Measurements from ENCODE around the gene KLHL35. TPM values are rescaled to one million over a fixed set of nuclear protein-coding genes. Genes with fewer than 3 reads are reported as not detected.
"Not testable (repeated sequence)": the region's sequence is repeated elsewhere in the genome, so short reads cannot be mapped to it uniquely, and the experiment has no call there.

KLHL35 gene
- total RNA-seq, 2 donors from 2014 or later: 0.20 to 1.4 TPM

GRCh38 chr11:75422248-75423231 is 10.5 kb downstream of the KLHL35 start:
- Histone ChIP-seq H3K9me3 (no peaks in the 10 kb centered on the region), H3K27me3 (no peaks in the 10 kb centered on the region), H3K4me1 (peaks cover 0 to 30% of the 10 kb centered on the region in 2 donors), H3K36me3 (no peaks in the 10 kb centered on the region), H3K4me3 (no peak overlapping the region), H3K27ac (no peak overlapping the region)
- DNase-seq (ENCODE audit: low spot score): no peak
- TF ChIP-seq, protein P1, sequence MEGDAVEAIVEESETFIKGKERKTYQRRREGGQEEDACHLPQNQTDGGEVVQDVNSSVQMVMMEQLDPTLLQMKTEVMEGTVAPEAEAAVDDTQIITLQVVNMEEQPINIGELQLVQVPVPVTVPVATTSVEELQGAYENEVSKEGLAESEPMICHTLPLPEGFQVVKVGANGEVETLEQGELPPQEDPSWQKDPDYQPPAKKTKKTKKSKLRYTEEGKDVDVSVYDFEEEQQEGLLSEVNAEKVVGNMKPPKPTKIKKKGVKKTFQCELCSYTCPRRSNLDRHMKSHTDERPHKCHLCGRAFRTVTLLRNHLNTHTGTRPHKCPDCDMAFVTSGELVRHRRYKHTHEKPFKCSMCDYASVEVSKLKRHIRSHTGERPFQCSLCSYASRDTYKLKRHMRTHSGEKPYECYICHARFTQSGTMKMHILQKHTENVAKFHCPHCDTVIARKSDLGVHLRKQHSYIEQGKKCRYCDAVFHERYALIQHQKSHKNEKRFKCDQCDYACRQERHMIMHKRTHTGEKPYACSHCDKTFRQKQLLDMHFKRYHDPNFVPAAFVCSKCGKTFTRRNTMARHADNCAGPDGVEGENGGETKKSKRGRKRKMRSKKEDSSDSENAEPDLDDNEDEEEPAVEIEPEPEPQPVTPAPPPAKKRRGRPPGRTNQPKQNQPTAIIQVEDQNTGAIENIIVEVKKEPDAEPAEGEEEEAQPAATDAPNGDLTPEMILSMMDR (IDR thresholded peaks at IDR 0.05): no peak

GRCh38 chr11:75421902-75422247 is 11.1 kb downstream of the KLHL35 start:
- Histone ChIP-seq H3K4me1 (peaks cover 0 to 30% of the 10 kb centered on the region in 2 donors), H3K27me3 (no peaks in the 10 kb centered on the region)
- TF ChIP-seq, protein P1 (IDR thresholded peaks at IDR 0.05): no peak

GRCh38 chr11:75421035-75421602 is 11.9 kb downstream of the KLHL35 start:
- H3K4me3 ChIP-seq: no peak overlapping the region
- H3K9me3 ChIP-seq: no peaks in the 10 kb centered on the region
- no peak for DNase-seq (ENCODE audit: low spot score)
- peaks cover 0 to 30% of the 10 kb centered on the region in 2 donors for H3K4me1 ChIP-seq
- H3K27me3 ChIP-seq: no peaks in the 10 kb centered on the region
- no peaks in the 10 kb centered on the region for H3K36me3 ChIP-seq
- TF ChIP-seq, protein P1 (IDR thresholded peaks at IDR 0.05): no peak
- no peak overlapping the region for H3K27ac ChIP-seq

More at GRCh38 chr11:75421902-75422247, 11.1 kb downstream of the KLHL35 start:
- Histone ChIP-seq H3K9me3 (no peaks in the 10 kb centered on the region), H3K27ac (no peak overlapping the region), H3K36me3 (no peaks in the 10 kb centered on the region), H3K4me3 (no peak overlapping the region)
- DNase-seq (ENCODE audit: low spot score): no peak

DNA sequence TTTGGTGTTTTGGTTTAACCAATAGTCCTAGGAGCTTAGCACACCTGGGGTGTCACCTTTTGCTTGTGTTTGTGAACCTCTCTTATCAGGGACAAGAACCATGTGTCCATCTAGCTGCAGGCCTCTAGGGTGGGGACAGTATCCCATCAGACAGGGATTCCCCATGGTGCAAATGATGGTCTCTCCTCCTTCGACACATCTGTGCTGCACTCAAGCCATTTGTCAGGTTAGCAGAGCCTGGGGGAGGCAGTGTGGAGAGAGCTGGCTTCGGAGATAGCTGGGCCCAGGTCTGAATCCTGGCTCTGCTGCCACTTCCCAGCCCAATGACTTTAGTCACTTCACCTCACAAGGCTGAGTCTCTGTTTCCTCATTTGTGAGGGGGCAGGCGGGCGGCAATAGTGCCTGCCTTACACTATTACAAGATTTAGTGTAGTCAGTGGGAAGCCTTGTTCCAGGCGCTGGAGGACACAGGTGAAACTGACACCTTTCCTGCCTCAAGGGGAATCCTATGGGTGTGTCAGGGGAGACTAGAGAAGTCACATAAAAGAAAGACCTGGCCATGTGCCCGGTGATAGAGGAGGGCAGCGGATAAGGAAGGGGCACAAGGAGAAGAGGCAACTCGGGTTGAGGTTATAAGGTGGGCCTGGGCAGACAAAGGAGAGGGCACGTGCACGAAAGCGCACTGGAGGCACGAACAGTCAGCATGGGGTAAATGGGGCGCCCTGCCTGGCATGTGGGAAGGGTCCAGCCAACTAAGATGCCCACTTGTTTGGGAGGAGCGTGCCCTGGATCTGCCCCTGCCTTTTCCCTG is 12.6 kb downstream of the KLHL35 start:
- Histone ChIP-seq H3K4me1 (peaks cover 0 to 30% of the 10 kb centered on the region in 2 donors), H3K36me3 (peaks cover 1% of the 10 kb centered on the region), H3K4me3 (no peak overlapping the region), H3K9me3 (no peaks in the 10 kb centered on the region), H3K27me3 (no peaks in the 10 kb centered on the region), H3K27ac (no peak overlapping the region)
- no peak for DNase-seq (ENCODE audit: low spot score)
- TF ChIP-seq, protein P1 (IDR thresholded peaks at IDR 0.05): no peak

- TF ChIP-seq, protein P1 (IDR thresholded peaks at IDR 0.05): no peak
- no peak overlapping the region for H3K4me3 ChIP-seq
- no peak overlapping the region for H3K27ac ChIP-seq
- peaks cover 0 to 7% of the 10 kb centered on the region in 2 donors for H3K4me1 ChIP-seq
- no peak for DNase-seq (ENCODE audit: low spot score)
- H3K27me3 ChIP-seq: no peaks in the 10 kb centered on the region
- no peaks in the 10 kb centered on the region for H3K9me3 ChIP-seq
- H3K36me3 ChIP-seq: peaks cover 17% of the 10 kb centered on the region
These were observed 19.1 kb downstream of the KLHL35 start for GRCh38 chr11:75413864-75414263.

DNA sequence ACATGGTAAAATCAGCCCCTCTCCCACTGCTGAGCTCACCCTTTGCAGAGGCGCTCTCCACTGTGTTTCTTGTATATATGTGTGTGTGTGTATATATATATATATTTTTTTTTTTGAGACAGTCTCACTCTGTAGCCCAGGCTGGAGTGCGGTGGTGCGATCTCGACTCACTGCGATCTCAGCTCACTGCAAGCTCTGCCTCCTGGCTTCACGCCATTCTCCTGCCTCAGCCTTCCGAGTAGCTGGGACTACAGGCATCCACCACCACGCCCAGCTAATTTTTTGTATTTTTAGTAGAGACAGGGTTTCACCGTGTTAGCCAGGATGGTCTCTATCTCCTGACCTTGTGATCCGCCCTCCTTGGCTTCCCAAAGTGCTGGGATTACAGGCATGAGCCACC is 19.9 kb downstream of the KLHL35 start:
- H3K27ac ChIP-seq; H3K27me3 ChIP-seq; H3K9me3 ChIP-seq; DNase-seq (ENCODE audit: low spot score); H3K4me3 ChIP-seq; H3K4me1 ChIP-seq: not testable (repeated sequence)
- peaks cover 21% of the 10 kb centered on the region for H3K36me3 ChIP-seq

- H3K4me3 ChIP-seq; H3K27me3 ChIP-seq; H3K27ac ChIP-seq; H3K4me1 ChIP-seq; DNase-seq (ENCODE audit: low spot score); H3K9me3 ChIP-seq: not testable (repeated sequence)
- H3K36me3 ChIP-seq: peaks cover 36% of the 10 kb centered on the region
These were observed 23.0 kb downstream of the KLHL35 start for GRCh38 chr11:75409971-75410370.

All from right atrium auricular region (tissue), 2 donors.